Peyer's patch (tissue), 4 donors: ENCODE measurements around the gene TTL. TPM values are rescaled to one million over a fixed set of nuclear protein-coding genes. Genes with fewer than 3 reads are reported as not detected.

ENCODE experiments used
- DNase-seq, 3 donors: peaks; one replicate each; pipeline ENCODE4 v3.0.0-alpha.2; 2017 to 2019
- H3K27ac ChIP-seq, 4 donors: fragments of 200-600 bp; sonication (generic); one replicate each; pipeline ENCODE4 v1.5.1; 2016 to 2019
- H3K27me3 ChIP-seq, 2 donors: fragments of 200-600 bp; sonication (generic); one replicate each; pipeline ENCODE4 v1.5.1; 2019
- H3K36me3 ChIP-seq, 3 donors: fragments of 200-600 bp; sonication (generic); one replicate each; pipeline ENCODE4 v1.5.1; 2016 to 2019
- H3K4me1 ChIP-seq, 4 donors: fragments of 200-600 bp; sonication (generic); one replicate each; pipeline ENCODE4 v1.5.1; 2016 to 2019
- H3K4me3 ChIP-seq, 4 donors: fragments of 200-600 bp; sonication (generic); 1 replicate in 3 of 4; 2 replicates in 1 of 4; pipeline ENCODE4 v1.5.1; 2016 to 2019; ENCODE audit warnings: mild to moderate bottlenecking in 1 of 4
- H3K9me3 ChIP-seq, 4 donors: fragments of 200-600 bp; sonication (generic); one replicate each; pipeline ENCODE4 v1.5.1; 2016 to 2019; ENCODE audit warnings: mild to moderate bottlenecking in 1 of 4
- POLR2A ChIP-seq, 2 donors: fragments of 450-650 bp; IDR thresholded peaks; one replicate each; pipeline ENCODE4 v1.5.1; 2017; ENCODE audit warnings: antibody characterized with exemption in 2 of 2, mild to moderate bottlenecking in 2 of 2, moderate library complexity in 2 of 2
- total RNA-seq, 4 donors: library from RNA; depleted of rRNA; stranded (reverse); fragments of >200 nt; gene quantifications; one replicate each; pipeline ENCODE4 v1.1.0, GENCODE V29; 2016
- TF ChIP-seq, protein P1 (sequence below), 6 experiments: fragments of 450-650 bp in 4 of 6; fragments of 200-600 bp in 2 of 6; sonication (generic) in 1 of 6; IDR thresholded peaks; one replicate each; pipeline ENCODE4 v1.5.1; 2017 to 2019; ENCODE audit warnings: antibody characterized with exemption in 6 of 6, mild to moderate bottlenecking in 3 of 6, moderate library complexity in 1 of 6

The TTL gene
- total RNA-seq, 4 donors from 2014 or later: 6.8 to 15.7 (median 13.2) TPM

DNA sequence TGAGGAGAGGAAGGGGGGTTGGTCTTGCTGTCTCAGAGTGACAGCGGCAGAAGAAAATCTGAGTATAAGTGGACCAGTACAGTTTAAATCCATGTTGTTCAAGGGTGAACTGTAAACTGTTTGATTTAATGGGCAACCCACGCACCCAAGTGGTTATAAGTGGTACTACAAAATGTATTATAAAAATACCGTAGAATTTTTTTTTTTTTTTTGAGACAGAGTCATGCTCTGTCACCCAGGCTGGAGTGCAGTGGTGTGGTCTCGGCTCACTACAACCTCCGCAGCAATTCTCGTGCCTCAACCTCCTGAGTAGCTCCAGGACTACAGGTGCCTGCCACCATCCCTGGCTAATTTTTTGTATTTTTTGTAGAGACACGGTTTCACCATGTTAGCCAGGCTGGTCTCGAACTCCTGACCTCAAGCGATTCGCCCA lies 100.4 kb downstream of the TTL start:
- TF ChIP-seq, protein P1, sequence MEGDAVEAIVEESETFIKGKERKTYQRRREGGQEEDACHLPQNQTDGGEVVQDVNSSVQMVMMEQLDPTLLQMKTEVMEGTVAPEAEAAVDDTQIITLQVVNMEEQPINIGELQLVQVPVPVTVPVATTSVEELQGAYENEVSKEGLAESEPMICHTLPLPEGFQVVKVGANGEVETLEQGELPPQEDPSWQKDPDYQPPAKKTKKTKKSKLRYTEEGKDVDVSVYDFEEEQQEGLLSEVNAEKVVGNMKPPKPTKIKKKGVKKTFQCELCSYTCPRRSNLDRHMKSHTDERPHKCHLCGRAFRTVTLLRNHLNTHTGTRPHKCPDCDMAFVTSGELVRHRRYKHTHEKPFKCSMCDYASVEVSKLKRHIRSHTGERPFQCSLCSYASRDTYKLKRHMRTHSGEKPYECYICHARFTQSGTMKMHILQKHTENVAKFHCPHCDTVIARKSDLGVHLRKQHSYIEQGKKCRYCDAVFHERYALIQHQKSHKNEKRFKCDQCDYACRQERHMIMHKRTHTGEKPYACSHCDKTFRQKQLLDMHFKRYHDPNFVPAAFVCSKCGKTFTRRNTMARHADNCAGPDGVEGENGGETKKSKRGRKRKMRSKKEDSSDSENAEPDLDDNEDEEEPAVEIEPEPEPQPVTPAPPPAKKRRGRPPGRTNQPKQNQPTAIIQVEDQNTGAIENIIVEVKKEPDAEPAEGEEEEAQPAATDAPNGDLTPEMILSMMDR (IDR thresholded peaks at IDR 0.05): peak; percentile 46 to 74 (median 66)
- TF ChIP-seq POLR2A (IDR thresholded peaks at IDR 0.05): no peak
- Histone ChIP-seq H3K27ac (no peak overlapping the region), H3K9me3 (no peaks in the 10 kb centered on the region), H3K4me1 (peaks cover 3 to 10% (median 7%) of the 10 kb centered on the region in 4 donors), H3K4me3 (no peak overlapping the region), H3K27me3 (no peaks in the 10 kb centered on the region), H3K36me3 (peaks cover 0 to 11% (median 0%) of the 10 kb centered on the region in 3 donors)
- no peak for DNase-seq

DNA sequence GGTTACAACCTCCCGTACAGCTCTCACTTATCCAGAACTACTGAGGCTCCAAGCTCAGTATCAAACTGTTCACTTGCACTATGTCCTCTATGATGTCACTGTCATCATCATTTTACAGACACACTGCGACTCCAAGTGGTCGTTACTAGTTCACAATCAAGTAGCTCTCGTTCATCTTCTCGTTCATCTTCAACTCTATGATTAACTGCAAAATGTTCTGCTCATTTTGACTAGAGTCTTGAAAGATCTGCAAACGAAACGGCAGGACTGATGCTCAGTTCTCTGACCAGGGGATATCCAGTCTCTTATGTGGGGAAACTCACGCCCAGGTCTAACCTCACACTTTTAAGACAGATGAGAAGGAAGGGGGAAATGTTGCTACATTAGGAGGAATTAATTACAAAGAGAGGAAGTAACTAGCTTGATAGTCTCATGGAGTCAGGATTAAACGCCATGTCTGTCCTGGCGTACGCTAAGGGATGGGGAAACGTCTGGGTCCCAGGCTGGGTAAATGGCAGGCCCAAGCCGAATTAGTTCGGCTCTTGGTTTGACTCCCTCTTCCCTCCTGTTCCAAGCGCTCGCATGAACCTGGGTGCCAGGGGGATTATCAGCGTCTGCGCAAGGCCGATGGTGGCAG lies 101.7 kb downstream of the TTL start:
- no peak for DNase-seq
- H3K4me1 ChIP-seq: peaks cover 3 to 10% (median 7%) of the 10 kb centered on the region in 4 donors

GRCh38 chr2:112584134-112584890 lies 102.4 kb downstream of the TTL start, which contains the start of gene CHCHD5:
Gene CHCHD5, plus strand, starts transcription at chr2:112584609. Its CDS starts 39 bp downstream, at chr2:112584648.
- no peaks in the 10 kb centered on the region for H3K9me3 ChIP-seq
- H3K27ac ChIP-seq: peak within 1 kb of the TSS; percentile 80 to 97 (median 91)
- peaks cover 3 to 10% (median 7%) of the 10 kb centered on the region in 4 donors for H3K4me1 ChIP-seq
- H3K27me3 ChIP-seq: no peaks in the 10 kb centered on the region
- peaks cover 0 to 18% (median 0%) of the 10 kb centered on the region in 3 donors for H3K36me3 ChIP-seq
- TF ChIP-seq POLR2A (IDR thresholded peaks at IDR 0.05): peak; percentile 44 to 50
- TF ChIP-seq, protein P1 (IDR thresholded peaks at IDR 0.05): peak in 4 of 6 experiments; percentile 19 to 26 (median 24)
- DNase-seq: peak; percentile 93 to 98 (median 95)
- peak within 1 kb of the TSS; percentile 60 to 71 (median 63) for H3K4me3 ChIP-seq

More for the DNA sequence above, 101.7 kb downstream of the TTL start:
- H3K4me3 ChIP-seq: peak overlapping the region; percentile 60 to 71 (median 63)
- peak overlapping the region; percentile 80 to 97 (median 91) for H3K27ac ChIP-seq
- H3K9me3 ChIP-seq: no peaks in the 10 kb centered on the region
- TF ChIP-seq, protein P1 (IDR thresholded peaks at IDR 0.05): peak in 1 of 6 experiments; percentile 16
- TF ChIP-seq POLR2A (IDR thresholded peaks at IDR 0.05): no peak
- H3K27me3 ChIP-seq: no peaks in the 10 kb centered on the region
- H3K36me3 ChIP-seq: peaks cover 0 to 12% (median 0%) of the 10 kb centered on the region in 3 donors

DNA sequence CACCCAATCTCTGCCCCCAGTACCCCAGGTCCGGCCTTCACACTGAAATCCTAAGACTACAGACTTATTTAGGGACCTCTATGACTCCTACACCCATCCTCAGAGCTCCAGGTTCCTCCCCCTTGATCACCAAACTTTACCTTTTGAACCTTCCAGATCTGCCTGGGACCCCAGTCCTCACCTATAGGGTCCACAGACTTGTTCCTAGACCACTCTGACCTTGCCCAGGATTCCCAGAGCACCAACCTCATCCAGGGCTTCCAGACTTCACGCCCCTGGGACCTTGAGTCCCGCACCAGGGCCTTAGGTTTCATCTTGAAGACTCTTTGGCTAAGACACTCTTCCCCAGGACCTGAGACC lies 102.9 kb downstream of the TTL start:
- H3K27me3 ChIP-seq: no peaks in the 10 kb centered on the region
- TF ChIP-seq, protein P1 (IDR thresholded peaks at IDR 0.05): no peak
- TF ChIP-seq POLR2A (IDR thresholded peaks at IDR 0.05): no peak
- H3K4me3 ChIP-seq: peak overlapping the region; percentile 60 to 71 (median 63)
- no peak for DNase-seq
- H3K9me3 ChIP-seq: no peaks in the 10 kb centered on the region
- H3K36me3 ChIP-seq: peaks cover 0 to 18% (median 0%) of the 10 kb centered on the region in 3 donors
- peaks cover 3 to 10% (median 7%) of the 10 kb centered on the region in 4 donors for H3K4me1 ChIP-seq
- peak overlapping the region; percentile 80 to 97 (median 91) for H3K27ac ChIP-seq

DNA sequence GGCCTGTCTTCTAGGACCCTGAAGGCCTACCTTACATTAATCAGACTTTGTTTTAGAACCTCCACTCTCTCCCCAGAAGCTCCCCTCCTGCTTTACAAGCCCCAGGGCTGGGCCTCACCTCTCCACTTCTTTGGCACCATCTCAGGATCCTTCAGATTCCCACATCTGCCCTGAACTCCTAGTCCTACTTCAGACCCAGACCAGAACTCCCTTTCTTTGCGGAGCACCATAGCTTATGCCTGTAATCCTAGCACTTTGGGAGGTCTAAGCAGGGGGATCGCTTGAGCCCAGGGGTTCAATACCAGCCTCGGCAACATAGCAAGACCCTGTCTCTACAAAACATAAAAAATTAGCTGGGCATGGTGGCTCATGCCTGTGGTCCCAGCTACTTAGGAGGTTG lies 103.4 kb downstream of the TTL start:
- H3K27ac ChIP-seq: peak overlapping the region; percentile 80 to 97 (median 91)
- no peak for TF ChIP-seq POLR2A (IDR thresholded peaks at IDR 0.05)
- TF ChIP-seq, protein P1 (IDR thresholded peaks at IDR 0.05): no peak
- H3K9me3 ChIP-seq: no peaks in the 10 kb centered on the region
- peaks cover 0 to 18% (median 0%) of the 10 kb centered on the region in 3 donors for H3K36me3 ChIP-seq
- H3K27me3 ChIP-seq: no peaks in the 10 kb centered on the region
- peak overlapping the region in 3 of 4 donors; percentile 60 to 71 (median 64) for H3K4me3 ChIP-seq
- peaks cover 3 to 10% (median 7%) of the 10 kb centered on the region in 4 donors for H3K4me1 ChIP-seq
- no peak for DNase-seq
